ENCODE results near the gene BMPR1A. TPM values are rescaled to one million over a fixed set of nuclear protein-coding genes. Genes with fewer than 3 reads are reported as not detected.

The BMPR1A gene
- total and polyA plus RNA-seq, 2 of the 4 experiments (the other 2 are of a cell fraction), result 15.9 to 93.7 TPM

GRCh38 chr10:86793696-86794095 lies 37.3 kb downstream of the BMPR1A start:
- Histone ChIP-seq H3K23ac (ENCODE audit: low read depth, low read length) (no peak overlapping the region), H2AFZ (replicated peaks; ENCODE audit: low read length, poor library complexity) (no peak overlapping the region), H3K14ac (replicated peaks; ENCODE audit: low read depth, low read length) (0 out of 2 replicates have a peak overlapping the region, but pooled peaks have one; percentile 65), H2BK120ac (ENCODE audit: low read depth, low read length) (no peak overlapping the region), H4K91ac (ENCODE audit: insufficient read depth, low read depth, low read length) (no peak overlapping the region), H4K5ac (ENCODE audit: low read depth, low read length) (peak overlapping the region; percentile 68; the same call in 1 of the 2 replicates), H3K4ac (ENCODE audit: low read depth, low read length) (no peak overlapping the region), H2BK5ac (ENCODE audit: low read depth, low read length, poor library complexity, severe bottlenecking) (no peak overlapping the region), H3K9ac (ENCODE audit: low read depth, low read length) (no peak overlapping the region), H3K79me1 (ENCODE audit: low read depth in 1 of 2, low read length in 2 of 2) (peaks cover 8 to 40% of the 10 kb centered on the region in 2 experiments), H3K9me1 (ENCODE audit: insufficient read depth, low read length) (peaks cover 9% of the 10 kb centered on the region), H2AK5ac (ENCODE audit: low read depth, low read length) (peak overlapping the region; percentile 83), H4K20me1 (ENCODE audit: insufficient read depth, low read length) (peaks cover 5% of the 10 kb centered on the region), H3K27me3 (ENCODE audit: control insufficient read depth, insufficient read depth, low read length) (no peaks in the 10 kb centered on the region), H3K4me2 (ENCODE audit: low read depth, low read length) (no peak overlapping the region), H3K9me3 (ENCODE audit: control insufficient read depth, insufficient read depth, low read length) (no peaks in the 10 kb centered on the region), H3K4me3 (ENCODE audit: insufficient read depth, low read depth, low read length) (no peak overlapping the region), H3K18ac (ENCODE audit: low read depth, low read length) (no peak overlapping the region), H3K56ac (ENCODE audit: extremely low read depth, insufficient read depth, low read length) (no peak overlapping the region), H3K27ac (ENCODE audit: insufficient read depth, low read length) (no peak overlapping the region), H2BK20ac (ENCODE audit: low read depth, low read length) (no peak overlapping the region), H4K8ac (ENCODE audit: low read depth in 2 of 2, low read length in 2 of 2) (no peak overlapping the region), H2AK9ac (replicated peaks; ENCODE audit: low read depth, low read length, poor library complexity) (no peak overlapping the region), H3K4me1 (ENCODE audit: control insufficient read depth, insufficient read depth, low read length) (peaks cover 2% of the 10 kb centered on the region; the same call in 1 of the 2 replicates), H3K36me3 (ENCODE audit: control insufficient read depth, insufficient read depth, low read length) (peaks cover 3% of the 10 kb centered on the region), H2BK15ac (ENCODE audit: low read depth, low read length) (no peak overlapping the region)
- ChIA-PET POLR2A (ENCODE audit: unreplicated experiment) (no interaction called here), CTCF (no interaction called here)
- WGBS, 2 experiments (ENCODE audit: extremely low coverage in 2 of 2, insufficient read length in 1 of 2), result no CpG with 5 or more reads among the region's 4 CpGs
- in situ Hi-C loops (cut with MboI; ENCODE audit: low sequenced_read_pairs), result no loop called here
- DNase-seq, result no peak
- no peak for TF ChIP-seq MXI1 (IDR thresholded peaks at IDR 0.05; ENCODE audit: borderline replicate concordance, low read depth, low read length)
- no peak for TF ChIP-seq RCOR1 (IDR thresholded peaks at IDR 0.05; ENCODE audit: insufficient replicate concordance, low read length)
- TF ChIP-seq, protein P1, sequence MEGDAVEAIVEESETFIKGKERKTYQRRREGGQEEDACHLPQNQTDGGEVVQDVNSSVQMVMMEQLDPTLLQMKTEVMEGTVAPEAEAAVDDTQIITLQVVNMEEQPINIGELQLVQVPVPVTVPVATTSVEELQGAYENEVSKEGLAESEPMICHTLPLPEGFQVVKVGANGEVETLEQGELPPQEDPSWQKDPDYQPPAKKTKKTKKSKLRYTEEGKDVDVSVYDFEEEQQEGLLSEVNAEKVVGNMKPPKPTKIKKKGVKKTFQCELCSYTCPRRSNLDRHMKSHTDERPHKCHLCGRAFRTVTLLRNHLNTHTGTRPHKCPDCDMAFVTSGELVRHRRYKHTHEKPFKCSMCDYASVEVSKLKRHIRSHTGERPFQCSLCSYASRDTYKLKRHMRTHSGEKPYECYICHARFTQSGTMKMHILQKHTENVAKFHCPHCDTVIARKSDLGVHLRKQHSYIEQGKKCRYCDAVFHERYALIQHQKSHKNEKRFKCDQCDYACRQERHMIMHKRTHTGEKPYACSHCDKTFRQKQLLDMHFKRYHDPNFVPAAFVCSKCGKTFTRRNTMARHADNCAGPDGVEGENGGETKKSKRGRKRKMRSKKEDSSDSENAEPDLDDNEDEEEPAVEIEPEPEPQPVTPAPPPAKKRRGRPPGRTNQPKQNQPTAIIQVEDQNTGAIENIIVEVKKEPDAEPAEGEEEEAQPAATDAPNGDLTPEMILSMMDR (conservative IDR thresholded peaks at IDR 0.05; ENCODE audit: low read depth, low read length), result no peak
- no peak for TF ChIP-seq CEBPB (IDR thresholded peaks at IDR 0.05; ENCODE audit: low read depth, low read length)
- no peak for TF ChIP-seq USF2 (IDR thresholded peaks at IDR 0.05; ENCODE audit: low read depth, low read length)
- no peak for TF ChIP-seq RAD21 (IDR thresholded peaks at IDR 0.05; ENCODE audit: low read length)
- TF ChIP-seq NFE2L2 (IDR thresholded peaks at IDR 0.05; ENCODE audit: low read depth, low read length), result no peak
- TF ChIP-seq SMC3 (IDR thresholded peaks at IDR 0.05; ENCODE audit: low read depth, low read length), result no peak
- TF ChIP-seq MAZ (IDR thresholded peaks at IDR 0.05; ENCODE audit: borderline replicate concordance, low read depth, low read length), result no peak
- TF ChIP-seq, protein P2, sequence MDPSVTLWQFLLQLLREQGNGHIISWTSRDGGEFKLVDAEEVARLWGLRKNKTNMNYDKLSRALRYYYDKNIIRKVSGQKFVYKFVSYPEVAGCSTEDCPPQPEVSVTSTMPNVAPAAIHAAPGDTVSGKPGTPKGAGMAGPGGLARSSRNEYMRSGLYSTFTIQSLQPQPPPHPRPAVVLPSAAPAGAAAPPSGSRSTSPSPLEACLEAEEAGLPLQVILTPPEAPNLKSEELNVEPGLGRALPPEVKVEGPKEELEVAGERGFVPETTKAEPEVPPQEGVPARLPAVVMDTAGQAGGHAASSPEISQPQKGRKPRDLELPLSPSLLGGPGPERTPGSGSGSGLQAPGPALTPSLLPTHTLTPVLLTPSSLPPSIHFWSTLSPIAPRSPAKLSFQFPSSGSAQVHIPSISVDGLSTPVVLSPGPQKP (IDR thresholded peaks at IDR 0.05; ENCODE audit: borderline replicate concordance, low read depth, low read length), result no peak
- TF ChIP-seq POLR2A (IDR thresholded peaks at IDR 0.05; ENCODE audit: low read depth, low read length), result no peak
- TF ChIP-seq MAFK (IDR thresholded peaks at IDR 0.05; ENCODE audit: low read depth, low read length), result no peak
- no peak for ATAC-seq (ENCODE audit: low read depth)
- intact Hi-C loops (cut with micrococcal nuclease), result no loop called here
- dilution Hi-C loops (cut with HindIII; ENCODE audit: low sequenced_read_pairs, unreplicated experiment), result no loop called here
- BruUV-seq (replicated peaks), result no TSS peak
